DND-41 (cell line): ENCODE results near the gene DLGAP4.

Experiments
- EZH2 ChIP-seq: IDR thresholded peaks from 3 replicates; pipeline ENCODE4 v1.6.1; 2012; ENCODE audit warnings: borderline replicate concordance, low read depth, mild to moderate bottlenecking, moderate library complexity, low read length, inconsistent platforms; ENCODE audit not compliant: severe bottlenecking
- TF ChIP-seq, protein P1 (sequence below): IDR thresholded peaks from 2 replicates; pipeline ENCODE4 v1.5.1; 2012; ENCODE audit warnings: borderline replicate concordance, low read length, moderate library complexity, mild to moderate bottlenecking; ENCODE audit not compliant: poor library complexity, severe bottlenecking; ENCODE audit errors: extremely low read depth

DNA sequence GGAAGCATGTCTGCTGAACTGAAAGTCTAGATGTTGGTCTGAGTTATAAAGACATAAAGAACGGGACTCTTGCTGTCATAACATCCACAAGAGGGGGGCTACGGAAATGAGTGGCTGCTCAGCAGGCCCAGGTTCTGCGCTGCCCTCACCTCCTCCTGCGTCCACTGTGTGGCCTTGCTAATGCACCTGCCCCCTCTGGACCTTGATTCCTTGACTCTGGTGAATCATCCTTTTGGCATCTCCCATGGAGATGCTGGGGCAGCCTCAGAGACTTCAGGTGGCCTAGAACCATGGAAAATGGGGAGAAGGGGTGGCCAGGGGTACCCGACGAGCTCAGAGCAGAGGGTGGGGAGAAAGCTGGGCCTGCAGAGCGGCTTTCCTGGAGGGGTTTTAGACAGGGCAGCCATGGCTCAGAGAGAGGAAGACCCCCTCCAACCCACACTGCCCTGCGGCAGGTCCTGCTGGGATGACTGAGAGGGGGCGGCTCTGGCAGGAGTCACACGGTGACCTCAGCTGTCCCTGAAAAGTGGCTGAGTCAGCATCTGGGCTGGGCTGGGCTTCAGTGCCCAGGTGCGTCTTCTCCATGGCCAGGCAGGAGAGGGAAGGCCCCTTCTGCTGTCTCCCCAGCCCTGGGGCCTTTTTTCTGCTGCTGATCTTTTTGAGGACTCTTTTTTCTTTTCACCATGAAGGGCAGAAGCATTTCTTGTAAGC is 46.9 kb downstream of the DLGAP4 start:
- TF ChIP-seq, protein P1, sequence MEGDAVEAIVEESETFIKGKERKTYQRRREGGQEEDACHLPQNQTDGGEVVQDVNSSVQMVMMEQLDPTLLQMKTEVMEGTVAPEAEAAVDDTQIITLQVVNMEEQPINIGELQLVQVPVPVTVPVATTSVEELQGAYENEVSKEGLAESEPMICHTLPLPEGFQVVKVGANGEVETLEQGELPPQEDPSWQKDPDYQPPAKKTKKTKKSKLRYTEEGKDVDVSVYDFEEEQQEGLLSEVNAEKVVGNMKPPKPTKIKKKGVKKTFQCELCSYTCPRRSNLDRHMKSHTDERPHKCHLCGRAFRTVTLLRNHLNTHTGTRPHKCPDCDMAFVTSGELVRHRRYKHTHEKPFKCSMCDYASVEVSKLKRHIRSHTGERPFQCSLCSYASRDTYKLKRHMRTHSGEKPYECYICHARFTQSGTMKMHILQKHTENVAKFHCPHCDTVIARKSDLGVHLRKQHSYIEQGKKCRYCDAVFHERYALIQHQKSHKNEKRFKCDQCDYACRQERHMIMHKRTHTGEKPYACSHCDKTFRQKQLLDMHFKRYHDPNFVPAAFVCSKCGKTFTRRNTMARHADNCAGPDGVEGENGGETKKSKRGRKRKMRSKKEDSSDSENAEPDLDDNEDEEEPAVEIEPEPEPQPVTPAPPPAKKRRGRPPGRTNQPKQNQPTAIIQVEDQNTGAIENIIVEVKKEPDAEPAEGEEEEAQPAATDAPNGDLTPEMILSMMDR: no peak
- TF ChIP-seq EZH2: no peak
